ELF-1 (cell line): ENCODE measurements around the gene FUT2.
A peak's percentile ranks its signal among the peaks of the same experiment; 100 is the strongest.
"Not testable (repeated sequence)": the region's sequence is repeated elsewhere in the genome, so short reads cannot be mapped to it uniquely, and the experiment has no call there.

Source experiments
- DNase-seq: peaks from one replicate; pipeline ENCODE4 v3.0.0-alpha.2; 2016; ENCODE audit warnings: low read depth, low spot score

The FUT2 gene

DNA sequence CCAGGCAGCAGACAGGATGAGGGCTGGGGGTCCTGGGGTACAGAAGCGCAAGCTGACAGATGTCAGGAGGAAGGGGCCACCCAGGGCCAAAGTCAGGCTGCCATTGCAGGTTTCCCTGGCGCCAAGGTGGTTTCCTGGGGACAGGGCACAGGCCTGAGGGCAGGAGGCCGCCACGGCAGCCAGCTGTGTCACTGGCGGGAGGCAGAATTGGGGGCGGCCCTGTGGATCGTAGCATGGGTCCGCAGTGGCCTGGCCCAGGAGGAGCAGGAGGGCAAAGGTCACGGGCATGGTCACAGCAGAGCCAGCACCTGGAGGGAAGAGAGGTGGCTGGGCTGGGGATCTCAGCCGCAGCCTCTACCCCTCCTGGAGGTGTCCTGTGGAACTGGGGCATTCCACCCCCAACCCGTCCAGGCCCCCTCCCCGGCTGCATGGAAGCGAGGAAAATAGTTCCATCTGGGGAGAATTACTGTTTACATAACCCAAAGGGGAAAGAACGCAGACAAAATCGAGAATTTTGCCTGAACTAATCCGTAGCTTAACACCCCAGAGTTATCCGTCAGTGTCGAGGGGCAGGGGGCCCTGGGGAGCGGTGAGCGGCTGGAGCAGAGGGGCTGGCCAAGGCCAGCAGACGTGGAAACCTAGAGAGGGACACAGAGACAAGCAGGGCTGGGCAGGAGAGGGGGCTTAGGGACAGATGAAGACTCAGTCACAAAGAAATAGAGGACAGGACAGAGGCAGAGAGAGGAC is 24.9 kb upstream of the FUT2 start:
- DNase-seq = no peak

DNA sequence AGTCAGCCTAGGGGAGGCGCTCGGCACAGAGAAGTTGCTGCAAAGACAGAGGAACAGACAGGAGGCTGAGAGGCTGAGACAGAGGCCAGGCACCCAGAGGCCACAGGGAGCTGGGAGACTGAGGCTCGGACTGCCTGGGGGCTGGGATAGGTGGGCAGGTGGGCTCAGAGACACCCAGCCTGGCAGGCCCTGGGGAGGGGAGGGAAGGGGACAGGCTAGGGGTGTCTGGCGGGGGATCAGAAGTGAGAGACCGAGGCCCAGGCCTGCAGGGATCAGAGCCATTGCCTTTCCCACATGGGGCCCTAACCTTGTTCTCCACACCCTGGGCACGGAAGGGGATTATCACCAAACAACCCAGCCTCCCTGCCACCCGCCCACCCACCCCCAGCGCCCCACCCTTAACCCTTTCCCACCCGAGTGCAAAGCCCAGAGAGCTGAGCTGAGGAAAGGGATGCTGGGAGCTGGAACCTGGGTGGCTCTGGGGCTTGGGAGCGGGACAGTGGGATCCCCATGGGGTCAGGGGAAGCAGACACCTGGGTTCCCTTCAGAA is 24.2 kb upstream of the FUT2 start:
- DNase-seq = no peak

DNA sequence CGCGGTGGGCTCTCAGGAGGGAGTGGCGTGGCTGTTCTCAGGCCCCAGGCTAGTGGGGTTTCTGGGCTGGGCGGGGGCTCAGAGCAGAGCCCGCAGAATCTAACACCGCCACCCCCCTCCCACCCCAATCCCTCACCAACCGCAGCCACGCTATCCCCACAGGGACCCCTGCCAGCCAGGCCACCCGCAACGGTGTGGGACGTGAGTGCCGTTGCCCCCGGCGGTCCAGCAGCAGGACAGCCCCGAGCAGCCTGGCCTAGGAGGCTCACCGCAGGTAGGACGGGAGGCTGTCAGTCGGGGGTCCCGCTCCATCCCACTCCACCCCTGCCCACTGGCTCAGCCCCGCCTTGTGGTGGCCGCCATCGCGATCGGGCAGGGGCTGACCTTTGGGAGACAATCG is 22.8 kb upstream of the FUT2 start, which contains the start of gene NTN5:
Gene NTN5, minus strand, starts transcription at position 24 of the 400 bp plus-strand sequence. CDS start 2,031 bp downstream, outside the sequence.
- no peak for DNase-seq

- DNase-seq = no peak
These were observed 22.2 kb upstream of the FUT2 start for GRCh38 chr19:48673436-48674100.

GRCh38 chr19:48674216-48674809 is 21.5 kb upstream of the FUT2 start:
- DNase-seq = peak; percentile 69

DNA sequence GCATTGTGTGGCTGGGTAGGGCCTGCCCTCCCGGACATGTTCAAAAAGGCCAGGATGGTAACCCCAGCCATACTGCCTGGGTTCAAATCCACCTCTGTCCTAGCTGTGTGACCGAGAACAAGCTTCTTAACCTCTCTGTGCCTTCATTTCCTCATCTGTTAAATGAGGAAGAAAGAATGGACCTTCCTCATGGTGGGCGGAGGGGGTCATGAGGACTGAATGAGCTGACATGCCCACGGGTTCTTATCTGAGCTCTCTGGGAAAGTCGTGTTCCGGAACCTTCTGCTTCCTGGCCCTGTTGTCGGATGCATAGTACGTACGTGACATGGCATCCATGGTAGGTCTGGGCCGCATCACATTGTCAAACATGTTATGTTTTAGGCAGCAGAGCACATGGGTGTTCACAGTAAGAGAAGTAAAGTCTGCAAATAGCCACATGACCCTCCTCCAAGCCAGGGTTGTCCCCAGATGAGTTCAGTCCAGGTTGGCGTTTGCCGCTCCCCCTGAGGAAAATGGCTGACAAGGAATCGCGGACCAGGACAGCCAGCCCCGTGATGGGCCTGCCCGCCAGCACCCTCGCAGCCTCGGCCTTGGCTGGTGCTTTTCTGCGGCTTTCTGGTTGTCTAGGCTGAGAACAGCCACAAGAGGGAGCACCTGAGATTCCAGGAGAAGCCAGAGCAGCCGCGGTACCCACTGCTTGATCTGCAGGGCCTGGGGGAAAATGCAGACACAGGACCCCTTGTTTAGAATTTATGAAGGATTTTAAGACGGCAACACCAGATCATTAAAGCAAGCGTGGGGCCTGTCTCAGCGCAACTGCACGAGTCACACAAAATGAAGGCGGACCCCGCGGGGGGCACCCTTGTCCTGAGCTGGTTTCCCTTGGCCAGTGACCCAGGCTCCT is 20.6 kb upstream of the FUT2 start:
- peak; percentile 98 for DNase-seq

DNA sequence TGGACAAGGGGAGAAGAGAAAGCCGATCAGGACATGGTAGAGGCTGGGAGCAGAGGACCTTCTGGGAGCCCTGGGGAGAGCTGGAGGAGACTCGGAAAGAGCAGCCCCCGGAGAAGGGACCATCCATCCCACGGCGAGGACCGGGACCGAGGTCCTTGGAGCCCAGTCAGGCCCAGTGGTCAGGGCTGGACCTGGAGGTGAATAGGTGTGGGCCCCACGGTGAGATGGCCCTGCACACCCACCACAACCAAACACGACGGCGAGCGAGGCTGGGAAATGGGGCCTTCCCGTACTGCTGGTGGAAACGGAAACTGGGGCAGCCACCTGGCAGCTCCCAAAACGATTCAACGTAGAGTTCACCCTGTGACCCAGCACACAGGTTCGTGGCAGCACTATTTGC is 19.3 kb upstream of the FUT2 start:
- no peak for DNase-seq

- no peak for DNase-seq
These were observed 18.9 kb upstream of the FUT2 start for GRCh38 chr19:48676887-48677286.

DNA sequence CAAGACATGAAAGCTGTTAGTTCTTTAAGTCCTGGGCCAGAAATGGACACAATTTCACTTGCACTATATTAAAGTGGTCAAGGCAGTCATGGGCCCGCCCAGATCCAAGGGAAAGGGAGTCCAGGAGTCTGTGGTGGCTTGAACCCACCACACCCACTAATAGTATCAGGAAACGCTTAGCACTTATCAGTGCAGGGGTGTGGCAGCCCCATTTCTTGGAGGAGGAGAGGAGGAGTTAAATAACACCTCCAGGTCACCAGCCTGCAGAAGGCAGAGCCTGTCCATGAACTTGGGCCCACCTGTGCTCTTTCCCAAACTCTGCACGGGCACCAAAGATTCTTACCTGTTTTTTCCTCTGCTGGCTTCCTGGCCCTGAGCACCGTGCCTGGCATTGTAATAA is 17.6 kb upstream of the FUT2 start:
- no peak for DNase-seq

GRCh38 chr19:48680006-48680405 is 15.8 kb upstream of the FUT2 start:
- DNase-seq = not testable (repeated sequence)

DNA sequence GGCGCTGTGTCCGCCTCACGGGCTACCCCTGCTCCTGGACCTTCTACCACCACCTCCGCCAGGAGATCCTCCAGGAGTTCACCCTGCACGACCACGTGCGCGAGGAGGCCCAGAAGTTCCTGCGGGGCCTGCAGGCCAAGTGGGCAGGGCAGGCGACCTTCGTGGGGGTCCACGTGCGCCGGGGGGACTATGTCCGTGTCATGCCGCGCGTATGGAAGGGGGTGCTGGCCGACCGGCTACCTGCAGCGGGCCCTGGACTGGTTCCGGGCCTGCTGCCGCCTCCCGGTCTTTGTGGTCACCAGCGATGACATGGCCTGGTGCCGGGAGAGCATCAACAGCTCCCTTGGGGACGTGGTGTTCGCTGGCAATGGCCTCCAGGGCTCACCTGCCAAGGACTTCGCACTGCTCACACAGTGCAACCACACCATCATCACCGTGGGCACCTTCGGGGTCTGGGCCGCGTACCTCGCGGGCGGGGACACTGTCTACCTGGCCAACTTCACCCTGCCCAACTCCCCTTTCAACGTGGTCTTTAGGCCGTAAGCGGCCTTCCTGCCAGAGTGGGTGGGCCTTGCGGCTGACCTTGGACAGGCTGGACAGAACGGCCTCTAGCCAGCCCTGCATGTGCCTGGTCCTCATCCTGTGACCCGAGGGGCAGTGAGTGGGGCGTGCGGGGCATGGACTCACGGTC is 15.2 kb upstream of the FUT2 start:
- no peak for DNase-seq

- DNase-seq = no peak
These were observed 14.7 kb upstream of the FUT2 start for GRCh38 chr19:48681127-48681470.

- DNase-seq = no peak
These were observed 12.4 kb upstream of the FUT2 start for GRCh38 chr19:48683349-48683748.

- DNase-seq = no peak
These were observed 10.2 kb upstream of the FUT2 start for GRCh38 chr19:48685583-48685982.

GRCh38 chr19:48686088-48686487 is 9.7 kb upstream of the FUT2 start:
- no peak for DNase-seq

DNA sequence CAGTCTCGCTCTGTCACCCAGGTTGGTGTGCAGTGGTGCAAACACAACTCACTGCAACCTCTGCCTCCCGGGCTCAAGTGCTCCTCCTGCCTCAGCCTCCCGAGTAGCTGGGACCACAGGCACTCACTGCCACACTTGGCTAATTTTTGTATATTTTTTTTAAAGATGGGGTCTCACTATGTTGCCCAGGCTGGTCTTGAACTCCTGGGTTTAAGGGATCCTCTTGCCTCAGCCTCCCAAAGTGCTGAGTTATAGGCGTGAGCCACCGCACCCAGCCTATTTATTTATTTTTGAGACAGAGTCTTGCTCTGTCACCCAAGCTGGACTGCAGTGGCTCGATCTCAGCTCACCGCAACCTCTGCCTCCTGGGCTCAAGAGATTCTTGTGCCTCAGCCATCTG is 9.1 kb upstream of the FUT2 start:
- DNase-seq = not testable (repeated sequence)

- no peak for DNase-seq
These were observed 8.0 kb upstream of the FUT2 start for GRCh38 chr19:48687776-48688175.

DNA sequence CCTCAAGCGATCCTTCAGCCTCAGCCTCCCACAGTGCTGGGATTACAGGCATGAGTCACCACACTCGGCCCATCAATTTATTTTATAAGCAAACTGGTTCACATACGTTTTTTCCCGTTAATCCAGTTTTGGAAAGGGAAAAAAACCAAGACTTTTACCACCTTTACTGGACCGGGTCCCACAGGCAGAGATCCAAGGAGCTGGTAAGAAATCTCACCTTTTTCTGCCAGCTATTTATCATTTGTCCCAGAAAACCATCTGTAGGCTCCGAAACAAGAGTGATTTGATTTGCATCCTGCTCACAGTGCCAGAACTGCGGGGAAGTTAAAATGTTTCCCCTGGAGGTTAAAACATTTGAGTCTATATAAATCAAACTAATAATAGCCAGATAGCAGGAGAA is 6.3 kb upstream of the FUT2 start:
- DNase-seq = no peak

- DNase-seq = not testable (repeated sequence)
These were observed 2.1 kb upstream of the FUT2 start for GRCh38 chr19:48693629-48694028.

DNA sequence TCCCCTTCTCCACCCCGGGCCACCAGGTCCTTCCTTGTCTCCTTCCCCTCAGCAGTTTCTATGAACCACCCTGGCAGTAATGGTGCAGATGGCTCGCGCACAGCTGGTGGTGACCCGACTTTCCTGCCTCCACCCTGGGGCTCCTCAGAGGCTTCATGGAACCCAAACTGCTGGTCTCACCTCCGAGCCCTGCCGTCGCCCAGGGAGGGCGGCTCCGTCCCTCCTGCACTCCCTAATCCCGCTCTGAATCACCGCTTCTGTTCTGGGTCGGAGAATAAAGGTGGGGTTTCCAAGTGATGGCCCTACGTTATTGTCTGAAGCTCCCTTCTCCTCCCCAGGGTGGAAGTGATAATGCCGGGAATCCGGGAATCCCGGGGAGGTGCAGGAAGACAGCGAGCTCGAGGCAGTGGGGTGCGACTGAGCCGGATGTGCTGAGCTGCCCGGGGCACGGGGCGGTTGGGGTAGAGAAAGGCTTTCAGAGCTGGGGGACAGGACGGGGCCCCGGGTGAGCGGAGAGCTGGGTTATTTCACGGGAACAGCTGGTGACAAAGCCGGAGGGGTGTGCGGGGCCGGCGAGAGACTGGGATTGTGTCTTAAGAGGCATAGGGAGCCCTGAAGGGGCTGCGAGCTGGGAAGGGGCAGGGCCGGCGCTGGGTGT is 711 bp downstream of the FUT2 start:
- DNase-seq = peak; percentile 57
